ENCODE results near the gene UBE2E2. TPM values are rescaled to one million over a fixed set of nuclear protein-coding genes. Genes with fewer than 3 reads are reported as not detected.

Gene UBE2E2
- total RNA-seq, 1 donor from 2014 or later = 32.5 TPM

DNA sequence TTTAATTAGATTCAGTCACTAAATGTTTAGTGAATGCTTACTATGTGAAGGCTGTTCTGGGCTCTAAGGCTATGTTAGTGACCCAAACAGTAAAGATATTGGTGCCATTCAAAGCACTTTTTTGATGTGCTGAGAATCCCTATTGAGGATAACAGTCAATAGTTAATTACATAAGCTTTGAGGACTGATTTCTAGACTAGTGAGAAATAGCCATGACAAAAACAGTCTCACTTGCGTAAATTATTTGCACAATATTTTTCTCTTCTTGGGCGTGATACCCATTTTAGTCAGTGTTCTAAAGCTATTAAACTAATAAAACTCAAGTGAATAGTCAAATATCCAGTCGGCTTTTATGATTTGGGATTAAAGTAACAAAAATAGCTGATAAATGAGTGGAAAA, 74.6 kb downstream of the UBE2E2 start:
- H3K9me3 Mint-ChIP-seq (ENCODE audit: low read depth) = peaks cover 3% of the 10 kb centered on the region
- peaks cover under 1% of the 10 kb centered on the region for H3K36me3 Mint-ChIP-seq (ENCODE audit: insufficient read depth)
- no peak overlapping the region for H3K27ac Mint-ChIP-seq
- no peaks in the 10 kb centered on the region for H3K27me3 Mint-ChIP-seq
- H3K4me1 Mint-ChIP-seq (ENCODE audit: low read depth) = peaks cover 19% of the 10 kb centered on the region
- no peak for TF ChIP-seq CTCF (IDR thresholded peaks at IDR 0.05; ENCODE audit: unreplicated experiment)
- DNase-seq (ENCODE audit: low spot score, unreplicated experiment) = no peak
- no peak overlapping the region for H3K4me3 Mint-ChIP-seq (ENCODE audit: low read depth)

DNA sequence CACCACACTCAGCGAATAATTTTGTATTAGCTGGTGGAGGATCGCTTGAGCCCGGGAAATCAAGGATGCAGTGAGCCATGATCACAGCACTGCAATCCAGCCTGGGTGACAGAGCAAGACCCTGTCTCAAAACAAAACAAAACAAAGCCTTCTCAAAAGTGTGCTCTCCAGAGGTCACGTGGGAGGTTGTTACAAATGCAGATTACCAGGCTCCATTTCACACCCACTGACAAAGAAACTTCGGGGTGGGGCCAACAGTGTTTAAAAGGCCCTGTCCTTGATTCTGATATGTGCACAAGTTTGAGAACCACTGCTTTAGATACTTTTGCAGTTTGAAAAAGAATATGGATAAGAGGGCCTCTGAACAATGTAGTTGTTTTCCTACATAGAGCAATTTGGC, 80.5 kb downstream of the UBE2E2 start:
- Mint-ChIP-seq H3K9me3 (ENCODE audit: low read depth) (peaks cover 15% of the 10 kb centered on the region), H3K36me3 (ENCODE audit: insufficient read depth) (no peaks in the 10 kb centered on the region), H3K4me3 (ENCODE audit: low read depth) (no peak overlapping the region), H3K27me3 (no peaks in the 10 kb centered on the region), H3K4me1 (ENCODE audit: low read depth) (peaks cover 9% of the 10 kb centered on the region), H3K27ac (no peak overlapping the region)
- no peak for DNase-seq (ENCODE audit: low spot score, unreplicated experiment)
- no peak for TF ChIP-seq CTCF (IDR thresholded peaks at IDR 0.05; ENCODE audit: unreplicated experiment)

DNA sequence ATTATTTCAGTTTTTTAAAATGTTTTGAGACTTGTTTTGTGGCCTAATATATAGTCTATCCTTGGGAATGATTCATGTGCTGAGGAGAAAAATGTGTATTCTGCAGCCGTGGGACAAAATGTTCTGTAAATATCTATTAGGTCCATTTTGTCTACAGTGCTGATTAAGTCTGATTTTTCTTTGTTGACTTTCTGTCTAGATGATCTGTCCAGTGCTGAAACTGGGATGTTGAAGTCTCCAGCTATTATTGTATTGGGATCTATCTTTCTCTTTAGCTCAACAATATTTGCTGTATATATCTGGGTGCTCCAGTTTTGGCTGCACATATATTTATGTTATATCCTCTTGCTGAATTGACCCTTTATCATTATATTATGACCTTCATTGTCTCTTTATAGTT, 85.2 kb downstream of the UBE2E2 start:
- Mint-ChIP-seq H3K9me3 (ENCODE audit: low read depth) (peaks cover 15% of the 10 kb centered on the region), H3K4me3 (ENCODE audit: low read depth) (no peak overlapping the region), H3K27ac (no peak overlapping the region), H3K27me3 (no peaks in the 10 kb centered on the region), H3K36me3 (ENCODE audit: insufficient read depth) (no peaks in the 10 kb centered on the region), H3K4me1 (ENCODE audit: low read depth) (no peaks in the 10 kb centered on the region)
- no peak for DNase-seq (ENCODE audit: low spot score, unreplicated experiment)
- no peak for TF ChIP-seq CTCF (IDR thresholded peaks at IDR 0.05; ENCODE audit: unreplicated experiment)

GRCh38 chr3:23288715-23289114, 85.6 kb downstream of the UBE2E2 start:
- peaks cover 15% of the 10 kb centered on the region for H3K9me3 Mint-ChIP-seq (ENCODE audit: low read depth)
- TF ChIP-seq CTCF (IDR thresholded peaks at IDR 0.05; ENCODE audit: unreplicated experiment) = no peak
- DNase-seq (ENCODE audit: low spot score, unreplicated experiment) = no peak
- no peaks in the 10 kb centered on the region for H3K4me1 Mint-ChIP-seq (ENCODE audit: low read depth)
- no peak overlapping the region for H3K27ac Mint-ChIP-seq
- H3K4me3 Mint-ChIP-seq (ENCODE audit: low read depth) = no peak overlapping the region
- no peaks in the 10 kb centered on the region for H3K36me3 Mint-ChIP-seq (ENCODE audit: insufficient read depth)
- H3K27me3 Mint-ChIP-seq = no peaks in the 10 kb centered on the region

GRCh38 chr3:23292432-23292831, 89.3 kb downstream of the UBE2E2 start:
- no peak for DNase-seq (ENCODE audit: low spot score, unreplicated experiment)
- Mint-ChIP-seq H3K9me3 (ENCODE audit: low read depth) (peaks cover 8% of the 10 kb centered on the region), H3K27me3 (no peaks in the 10 kb centered on the region), H3K27ac (no peak overlapping the region), H3K4me1 (ENCODE audit: low read depth) (no peaks in the 10 kb centered on the region), H3K36me3 (ENCODE audit: insufficient read depth) (no peaks in the 10 kb centered on the region), H3K4me3 (ENCODE audit: low read depth) (no peak overlapping the region)
- no peak for TF ChIP-seq CTCF (IDR thresholded peaks at IDR 0.05; ENCODE audit: unreplicated experiment)
